Gastroesophageal sphincter (tissue), 2 donors: ENCODE measurements around the gene ZFAND6.

Source experiments
- POLR2A ChIP-seq, 2 donors: fragments of 450-650 bp; IDR thresholded peaks; one replicate each; pipeline ENCODE4 v1.6.1; 2017; ENCODE audit warnings: antibody characterized with exemption in 2 of 2, mild to moderate bottlenecking in 2 of 2, moderate library complexity in 1 of 2
- POLR2AphosphoS5 ChIP-seq: sonication (generic); formaldehyde crosslinking; IDR thresholded peaks from one replicate; pipeline ENCODE4 v1.6.1; 2017; ENCODE audit warnings: antibody characterized with exemption

DNA sequence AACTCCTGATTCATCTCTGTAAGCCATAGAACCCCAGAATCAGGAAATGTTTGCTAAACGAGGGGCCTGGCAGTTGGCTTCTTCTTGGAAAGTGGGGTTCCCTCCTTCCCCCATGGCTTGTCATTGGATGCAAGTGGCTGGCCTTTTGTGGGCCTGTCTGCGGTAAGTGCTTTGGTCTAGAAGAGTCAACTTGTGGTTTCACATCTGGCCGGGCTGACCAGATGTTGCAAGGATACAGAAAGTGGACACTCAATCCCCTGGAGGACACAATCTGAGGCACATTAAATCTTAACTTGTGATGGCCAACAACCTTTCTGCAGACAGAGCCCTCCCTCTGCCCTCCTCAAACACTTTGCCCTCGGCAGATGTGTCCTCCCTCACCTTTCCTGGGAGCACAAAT, 94.4 kb downstream of the ZFAND6 start:
- TF ChIP-seq POLR2A (IDR thresholded peaks at IDR 0.05) (no peak), POLR2AphosphoS5 (no peak)
